Parathyroid adenoma (tissue), 2 donors: ENCODE data around the gene RBMS3.

Experiments
- H2AFZ ChIP-seq: fragments of 300-600 bp; sonication (generic); one replicate; pipeline ENCODE4 v1.7.0; 2017; ENCODE audit warnings: antibody characterized with exemption, mild to moderate bottlenecking
- H3K27ac ChIP-seq: fragments of 300-600 bp; sonication (generic); one replicate; pipeline ENCODE4 v1.7.0; 2017
- H3K27me3 ChIP-seq: fragments of 300-600 bp; sonication (generic); one replicate; pipeline ENCODE4 v1.7.0; 2017; ENCODE audit warnings: low read length; ENCODE audit not compliant: control insufficient read depth, insufficient read depth
- H3K36me3 ChIP-seq: fragments of 300-600 bp; sonication (generic); one replicate; pipeline ENCODE4 v1.7.0; 2017; ENCODE audit warnings: low read length; ENCODE audit not compliant: control insufficient read depth, insufficient read depth
- H3K4me1 ChIP-seq: fragments of 300-600 bp; sonication (generic); one replicate; pipeline ENCODE4 v1.7.0; 2017; ENCODE audit warnings: control low read depth
- H3K4me2 ChIP-seq: fragments of 300-600 bp; sonication (generic); one replicate; pipeline ENCODE4 v1.7.0; 2017; ENCODE audit warnings: low read length
- H3K4me3 ChIP-seq: fragments of 300-600 bp; sonication (generic); one replicate; pipeline ENCODE4 v1.7.0; 2017; ENCODE audit warnings: low read depth, low read length
- H3K79me2 ChIP-seq: fragments of 300-600 bp; sonication (generic); one replicate; pipeline ENCODE4 v1.7.0; 2017; ENCODE audit warnings: control low read depth
- H3K9ac ChIP-seq: fragments of 300-600 bp; sonication (generic); one replicate; pipeline ENCODE4 v1.7.0; 2017; ENCODE audit warnings: mild to moderate bottlenecking
- H3K9me3 ChIP-seq: fragments of 300-600 bp; sonication (generic); one replicate; pipeline ENCODE4 v1.7.0; 2017; ENCODE audit warnings: low read length; ENCODE audit not compliant: control insufficient read depth
- CTCF ChIP-seq: fragments of 300-600 bp; sonication (generic); IDR thresholded peaks from one replicate; pipeline ENCODE4 v1.7.0; 2017; ENCODE audit warnings: antibody characterized with exemption, mild to moderate bottlenecking
- donor health status: primary hyperparathyroidism.

The RBMS3 gene

GRCh38 chr3:29410660-29411405 lies 130.0 kb downstream of the RBMS3 start:
- Histone ChIP-seq H3K79me2 (no peaks in the 10 kb centered on the region), H3K4me2 (no peak overlapping the region), H3K27me3 (no peaks in the 10 kb centered on the region), H3K4me3 (no peak overlapping the region), H3K36me3 (no peaks in the 10 kb centered on the region), H3K9ac (no peak overlapping the region), H2AFZ (no peak overlapping the region), H3K27ac (no peak overlapping the region), H3K4me1 (peaks cover 9% of the 10 kb centered on the region), H3K9me3 (no peaks in the 10 kb centered on the region)
- no peak for TF ChIP-seq CTCF

GRCh38 chr3:29412110-29412509 lies 131.2 kb downstream of the RBMS3 start:
- peaks cover 9% of the 10 kb centered on the region for H3K4me1 ChIP-seq

GRCh38 chr3:29414468-29415224 lies 133.8 kb downstream of the RBMS3 start:
- Histone ChIP-seq H3K9ac (no peak overlapping the region), H2AFZ (no peak overlapping the region), H3K4me2 (no peak overlapping the region), H3K36me3 (no peaks in the 10 kb centered on the region), H3K79me2 (no peaks in the 10 kb centered on the region), H3K27me3 (no peaks in the 10 kb centered on the region), H3K4me1 (peaks cover 9% of the 10 kb centered on the region), H3K9me3 (no peaks in the 10 kb centered on the region), H3K4me3 (no peak overlapping the region), H3K27ac (no peak overlapping the region)
- no peak for TF ChIP-seq CTCF

More at GRCh38 chr3:29412110-29412509, 131.2 kb downstream of the RBMS3 start:
- Histone ChIP-seq H3K9ac (no peak overlapping the region), H3K9me3 (no peaks in the 10 kb centered on the region), H3K4me3 (no peak overlapping the region), H3K4me2 (no peak overlapping the region), H3K36me3 (no peaks in the 10 kb centered on the region), H3K27me3 (no peaks in the 10 kb centered on the region), H2AFZ (no peak overlapping the region), H3K79me2 (no peaks in the 10 kb centered on the region), H3K27ac (no peak overlapping the region)
- TF ChIP-seq CTCF: no peak

GRCh38 chr3:29415482-29416223 lies 134.8 kb downstream of the RBMS3 start:
- no peaks in the 10 kb centered on the region for H3K36me3 ChIP-seq
- no peak overlapping the region for H3K9ac ChIP-seq
- no peaks in the 10 kb centered on the region for H3K27me3 ChIP-seq
- peaks cover 9% of the 10 kb centered on the region for H3K4me1 ChIP-seq
- H3K9me3 ChIP-seq: no peaks in the 10 kb centered on the region
- no peaks in the 10 kb centered on the region for H3K79me2 ChIP-seq
- H2AFZ ChIP-seq: no peak overlapping the region
- H3K27ac ChIP-seq: no peak overlapping the region
- no peak overlapping the region for H3K4me3 ChIP-seq
- no peak overlapping the region for H3K4me2 ChIP-seq
- TF ChIP-seq CTCF: no peak
